ENCODE data around the gene EDA.

Gene EDA

GRCh38 chrX:70088751-70089150, 472.8 kb downstream of the EDA start:
- no peak overlapping the region for H3K4me3 ChIP-seq (replicated peaks; ENCODE audit: low read depth, low read length)
- no peak for TF ChIP-seq CTCF (IDR thresholded peaks at IDR 0.05; ENCODE audit: low read length, missing control alignments)
- DNase-seq (ENCODE audit: low read depth), result no peak

Data from fibroblast of pulmonary artery (primary cell).